ENCODE measurements around the gene CORO2A. TPM values are rescaled to one million over a fixed set of nuclear protein-coding genes. Genes with fewer than 3 reads are reported as not detected.

Gene CORO2A
- total and polyA plus RNA-seq, 2 of the 13 experiments (the other 11 are each of a cell fraction or from before 2014, with no cell fraction given): 14.4 to 15.3 TPM

GRCh38 chr9:98228392-98229089 lies 36.1 kb upstream of the CORO2A start (continued):
- TF ChIP-seq CREM (IDR thresholded peaks at IDR 0.05): peak; percentile 56; the same call in 1 of the 2 replicates
- no peak for TF ChIP-seq CREM (CRISPR knock-in tag; IDR thresholded peaks at IDR 0.05)
- TF ChIP-seq ZNF660 (CRISPR knock-in tag; IDR thresholded peaks at IDR 0.05; ENCODE audit: borderline replicate concordance, low read depth): no peak
- TF ChIP-seq MXI1 (IDR thresholded peaks at IDR 0.05; ENCODE audit: borderline replicate concordance, low read depth, low read length): no peak; the same call in 2 of the 3 replicates
- no peak for TF ChIP-seq GTF3A (CRISPR knock-in tag; conservative IDR thresholded peaks at IDR 0.05)
- no peak for TF ChIP-seq TARDBP (CRISPR knock-in tag; IDR thresholded peaks at IDR 0.05)
- TF ChIP-seq, protein P1, sequence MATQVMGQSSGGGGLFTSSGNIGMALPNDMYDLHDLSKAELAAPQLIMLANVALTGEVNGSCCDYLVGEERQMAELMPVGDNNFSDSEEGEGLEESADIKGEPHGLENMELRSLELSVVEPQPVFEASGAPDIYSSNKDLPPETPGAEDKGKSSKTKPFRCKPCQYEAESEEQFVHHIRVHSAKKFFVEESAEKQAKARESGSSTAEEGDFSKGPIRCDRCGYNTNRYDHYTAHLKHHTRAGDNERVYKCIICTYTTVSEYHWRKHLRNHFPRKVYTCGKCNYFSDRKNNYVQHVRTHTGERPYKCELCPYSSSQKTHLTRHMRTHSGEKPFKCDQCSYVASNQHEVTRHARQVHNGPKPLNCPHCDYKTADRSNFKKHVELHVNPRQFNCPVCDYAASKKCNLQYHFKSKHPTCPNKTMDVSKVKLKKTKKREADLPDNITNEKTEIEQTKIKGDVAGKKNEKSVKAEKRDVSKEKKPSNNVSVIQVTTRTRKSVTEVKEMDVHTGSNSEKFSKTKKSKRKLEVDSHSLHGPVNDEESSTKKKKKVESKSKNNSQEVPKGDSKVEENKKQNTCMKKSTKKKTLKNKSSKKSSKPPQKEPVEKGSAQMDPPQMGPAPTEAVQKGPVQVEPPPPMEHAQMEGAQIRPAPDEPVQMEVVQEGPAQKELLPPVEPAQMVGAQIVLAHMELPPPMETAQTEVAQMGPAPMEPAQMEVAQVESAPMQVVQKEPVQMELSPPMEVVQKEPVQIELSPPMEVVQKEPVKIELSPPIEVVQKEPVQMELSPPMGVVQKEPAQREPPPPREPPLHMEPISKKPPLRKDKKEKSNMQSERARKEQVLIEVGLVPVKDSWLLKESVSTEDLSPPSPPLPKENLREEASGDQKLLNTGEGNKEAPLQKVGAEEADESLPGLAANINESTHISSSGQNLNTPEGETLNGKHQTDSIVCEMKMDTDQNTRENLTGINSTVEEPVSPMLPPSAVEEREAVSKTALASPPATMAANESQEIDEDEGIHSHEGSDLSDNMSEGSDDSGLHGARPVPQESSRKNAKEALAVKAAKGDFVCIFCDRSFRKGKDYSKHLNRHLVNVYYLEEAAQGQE (IDR thresholded peaks at IDR 0.05; ENCODE audit: borderline replicate concordance in 1 of 2, low read depth in 1 of 2, low read length in 2 of 2): no peak
- no peak for TF ChIP-seq ZNF761 (CRISPR knock-in tag; conservative IDR thresholded peaks at IDR 0.05)
- no peak; the same call in 1 of the 2 replicates for TF ChIP-seq HIC2 (CRISPR knock-in tag; IDR thresholded peaks at IDR 0.05; ENCODE audit: low read depth)
- peak; percentile 48; the same call in 1 of the 2 replicates for TF ChIP-seq ONECUT2 (CRISPR knock-in tag; IDR thresholded peaks at IDR 0.05)
- no peak for TF ChIP-seq ZNF326 (CRISPR knock-in tag; IDR thresholded peaks at IDR 0.05; ENCODE audit: borderline replicate concordance)
- TF ChIP-seq MIER2 (CRISPR knock-in tag; IDR thresholded peaks at IDR 0.05): no peak
- no peak for TF ChIP-seq CBX1 (IDR thresholded peaks at IDR 0.05; ENCODE audit: low read depth)
- TF ChIP-seq ZNF264 (CRISPR knock-in tag; IDR thresholded peaks at IDR 0.05): no peak
- TF ChIP-seq MAX (IDR thresholded peaks at IDR 0.05): peak; percentile 63
- TF ChIP-seq ZNF788 (CRISPR knock-in tag; IDR thresholded peaks at IDR 0.05; ENCODE audit: borderline replicate concordance): no peak; the same call in 1 of the 2 replicates
- TF ChIP-seq ELF4 (CRISPR knock-in tag; IDR thresholded peaks at IDR 0.05; ENCODE audit: borderline replicate concordance): no peak
- peak; percentile 77 for TF ChIP-seq HNF4A (CRISPR knock-in tag; IDR thresholded peaks at IDR 0.05)
- TF ChIP-seq ZFP36L1 (CRISPR knock-in tag; IDR thresholded peaks at IDR 0.05): no peak
- no peak for TF ChIP-seq DNMT3B (CRISPR knock-in tag; conservative IDR thresholded peaks at IDR 0.05)
- no peak for TF ChIP-seq CCAR2 (optimal IDR thresholded peaks at IDR 0.05; ENCODE audit: low read depth, low read length)
- TF ChIP-seq ZNF441 (CRISPR knock-in tag; IDR thresholded peaks at IDR 0.05; ENCODE audit: borderline replicate concordance): no peak
- TF ChIP-seq EP300 (IDR thresholded peaks at IDR 0.05; ENCODE audit: low read depth in 2 of 2, low read length in 2 of 2): peak; percentile 21 to 55; a peak in 1 of 4 replicates
- peak; percentile 62; the same call in 1 of the 2 replicates for TF ChIP-seq EP300 (CRISPR knock-in tag; IDR thresholded peaks at IDR 0.05; ENCODE audit: borderline replicate concordance)
- no peak for TF ChIP-seq POGZ (CRISPR knock-in tag; IDR thresholded peaks at IDR 0.05)

All from HepG2 (cell line).